Retinal pigment epithelial cell (primary cell): ENCODE measurements around the gene SURF1.
A peak's percentile ranks its signal among the peaks of the same experiment; 100 is the strongest.

Source experiments
- DNase-seq: peaks from one replicate; pipeline ENCODE4 v3.0.0-alpha.2; 2010; ENCODE audit warnings: low read depth
- H3K4me3 ChIP-seq: 2 replicates; pipeline ENCODE4 v1.5.1; 2011; ENCODE audit warnings: mild to moderate bottlenecking, low read length, control low read depth, moderate library complexity
- TF ChIP-seq, protein P1 (sequence below): conservative IDR thresholded peaks from 2 replicates; pipeline ENCODE4 v1.5.1; 2011; ENCODE audit warnings: low read depth, low read length, control low read depth, inconsistent platforms

Gene SURF1

DNA sequence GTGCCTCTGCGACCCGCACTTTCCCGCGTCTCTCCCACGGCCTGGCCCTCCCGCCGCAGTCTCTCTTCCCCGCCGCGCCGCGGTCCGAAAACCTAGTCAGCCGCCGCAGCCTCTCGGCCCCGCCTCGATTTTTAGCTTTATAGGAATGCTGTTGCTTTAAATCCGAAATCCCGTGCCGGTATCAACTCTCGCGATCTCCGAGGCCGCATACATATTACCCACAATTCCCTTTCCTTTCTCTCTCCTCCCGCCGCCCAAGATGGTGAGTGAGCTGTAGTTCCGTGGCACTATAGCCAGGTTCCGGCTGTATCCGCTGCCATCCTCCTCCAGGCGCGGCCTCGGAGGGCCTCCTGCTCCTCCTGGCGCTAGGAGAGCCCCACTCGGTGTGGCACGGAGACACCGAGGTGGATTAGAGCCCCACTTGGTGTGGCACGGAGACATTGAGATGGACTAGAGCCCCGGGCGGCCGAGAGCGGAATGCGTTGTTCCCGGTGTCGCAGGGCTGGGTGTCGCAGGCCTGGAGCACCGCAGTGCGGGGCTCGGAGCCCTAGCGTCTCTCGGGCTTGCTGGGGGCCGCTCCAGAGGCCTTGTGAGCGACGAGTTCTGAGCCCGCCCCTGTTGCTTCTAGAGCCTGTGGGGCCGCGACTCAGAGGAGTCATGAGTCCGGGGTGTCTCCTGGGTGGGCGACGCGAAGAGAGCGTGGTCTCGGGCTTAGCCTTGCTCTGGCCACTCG, 8.1 kb downstream of the SURF1 start, which contains the start of the genes MED22 and RPL7A:
MED22 (minus strand) TSS at position 147 of the 733 bp plus-strand sequence. CDS start 1,469 bp downstream, outside the sequence.
RPL7A (plus strand) TSS at position 234 of the 733 bp plus-strand sequence; CDS start at position 260, 26 bp downstream.
- peak; percentile 88 for DNase-seq
- TF ChIP-seq, protein P1, sequence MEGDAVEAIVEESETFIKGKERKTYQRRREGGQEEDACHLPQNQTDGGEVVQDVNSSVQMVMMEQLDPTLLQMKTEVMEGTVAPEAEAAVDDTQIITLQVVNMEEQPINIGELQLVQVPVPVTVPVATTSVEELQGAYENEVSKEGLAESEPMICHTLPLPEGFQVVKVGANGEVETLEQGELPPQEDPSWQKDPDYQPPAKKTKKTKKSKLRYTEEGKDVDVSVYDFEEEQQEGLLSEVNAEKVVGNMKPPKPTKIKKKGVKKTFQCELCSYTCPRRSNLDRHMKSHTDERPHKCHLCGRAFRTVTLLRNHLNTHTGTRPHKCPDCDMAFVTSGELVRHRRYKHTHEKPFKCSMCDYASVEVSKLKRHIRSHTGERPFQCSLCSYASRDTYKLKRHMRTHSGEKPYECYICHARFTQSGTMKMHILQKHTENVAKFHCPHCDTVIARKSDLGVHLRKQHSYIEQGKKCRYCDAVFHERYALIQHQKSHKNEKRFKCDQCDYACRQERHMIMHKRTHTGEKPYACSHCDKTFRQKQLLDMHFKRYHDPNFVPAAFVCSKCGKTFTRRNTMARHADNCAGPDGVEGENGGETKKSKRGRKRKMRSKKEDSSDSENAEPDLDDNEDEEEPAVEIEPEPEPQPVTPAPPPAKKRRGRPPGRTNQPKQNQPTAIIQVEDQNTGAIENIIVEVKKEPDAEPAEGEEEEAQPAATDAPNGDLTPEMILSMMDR, result no peak
- H3K4me3 ChIP-seq, result peak within 1 kb of the TSS; percentile 100

DNA sequence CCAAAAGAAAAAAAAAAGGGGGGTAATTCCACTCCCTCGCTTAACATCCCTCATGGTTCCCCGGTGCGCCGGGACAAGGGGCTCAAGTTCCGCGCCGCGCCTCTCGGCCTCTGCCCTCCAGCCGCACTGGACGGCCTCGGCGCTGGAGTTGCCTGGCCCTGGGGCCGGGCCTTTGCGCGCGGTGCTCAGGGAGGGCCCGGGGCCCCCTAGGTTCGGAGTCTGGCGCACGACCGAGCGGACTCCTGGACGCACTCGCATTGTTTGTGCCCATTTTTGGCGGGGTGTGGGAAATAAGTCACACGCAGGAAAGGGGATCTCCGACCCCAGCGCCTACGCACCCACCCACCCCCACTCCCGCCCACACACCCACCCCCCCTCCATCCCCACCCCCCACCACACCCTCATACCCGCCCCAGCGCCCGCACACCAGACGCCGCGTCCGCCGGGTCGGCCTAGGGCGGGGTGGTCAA, 8.7 kb downstream of the SURF1 start:
- DNase-seq, result no peak
- peak overlapping the region; percentile 100 for H3K4me3 ChIP-seq
- TF ChIP-seq, protein P1, result no peak

DNA sequence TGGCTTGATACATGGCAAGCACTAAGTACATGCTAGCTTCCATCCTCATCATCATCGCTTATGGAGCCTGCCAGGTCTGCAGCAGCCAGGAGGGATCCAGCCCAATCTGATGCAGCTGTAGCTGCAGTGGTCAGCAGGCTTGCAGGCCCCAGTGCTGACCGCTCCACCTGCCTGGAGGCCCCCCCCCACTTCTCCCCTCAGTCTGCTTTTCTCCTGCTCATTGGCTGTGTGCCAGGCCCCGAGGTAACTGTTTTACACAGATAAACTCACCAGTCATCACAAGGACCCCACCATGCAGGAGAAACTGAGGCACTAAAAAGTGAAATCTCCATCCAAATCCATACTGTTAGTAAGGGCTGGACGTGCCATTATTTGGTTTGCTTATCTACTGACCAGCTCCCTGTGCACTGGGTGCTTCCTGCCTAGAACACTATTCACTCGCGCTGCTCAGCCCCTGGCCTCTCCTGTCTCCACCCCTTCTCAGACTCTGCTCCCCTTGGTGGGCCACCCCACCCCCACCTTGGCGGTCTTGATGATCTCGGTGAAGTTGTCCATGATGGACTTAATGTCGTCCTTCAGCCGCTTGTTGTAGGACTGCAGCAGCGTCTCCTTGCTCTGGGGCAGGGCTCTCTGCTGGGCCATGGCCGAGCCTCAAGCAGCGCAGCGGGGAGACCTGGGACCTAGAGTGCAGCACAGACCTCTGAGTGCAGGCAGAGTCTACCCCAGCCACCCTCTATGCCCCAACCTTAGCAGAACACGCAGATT, 10.1 kb downstream of the SURF1 start:
- DNase-seq, result no peak
- TF ChIP-seq, protein P1, result no peak
- peak overlapping the region; percentile 100 for H3K4me3 ChIP-seq

DNA sequence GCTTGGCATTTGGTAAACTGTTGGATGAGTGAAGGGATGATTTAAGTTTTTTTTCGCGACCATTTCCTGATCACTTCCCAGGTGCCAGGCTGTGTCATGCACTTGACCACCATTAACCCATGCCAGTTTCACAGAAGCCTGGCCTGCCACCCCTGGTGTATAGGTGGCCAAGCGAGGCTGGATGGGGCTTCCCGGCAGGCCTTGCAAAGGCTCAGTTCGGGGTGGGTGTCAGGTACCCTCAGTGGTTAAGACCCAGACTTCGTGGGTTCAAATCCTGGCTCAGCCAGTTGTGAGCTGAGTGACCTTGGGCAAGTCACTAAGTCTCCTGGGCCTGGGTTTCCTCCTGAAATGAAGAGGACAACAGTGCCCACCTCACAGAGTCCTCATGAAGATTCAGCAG, 10.7 kb downstream of the SURF1 start:
- no peak for DNase-seq
- TF ChIP-seq, protein P1, result no peak
- H3K4me3 ChIP-seq, result no peak overlapping the region

DNA sequence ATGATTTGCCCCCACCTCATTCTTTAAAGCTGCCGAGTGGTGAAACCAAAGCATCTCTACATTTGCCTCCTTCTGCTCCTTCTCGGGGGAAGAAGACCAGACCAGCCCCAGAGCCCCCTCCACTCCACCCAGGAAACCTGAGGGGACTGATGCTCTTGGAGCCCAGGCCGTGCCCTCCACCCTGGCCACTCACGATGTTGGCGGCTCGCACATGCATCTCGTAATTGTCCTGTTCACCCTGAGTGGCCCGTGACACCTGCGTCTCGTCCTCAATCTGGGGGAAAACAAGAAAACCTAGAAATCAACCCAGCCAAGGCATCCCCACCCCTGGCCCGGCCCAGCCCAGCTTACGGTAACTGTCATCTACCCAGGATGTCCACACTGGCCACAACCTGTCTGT, 11.3 kb downstream of the SURF1 start:
- no peak overlapping the region for H3K4me3 ChIP-seq
- no peak for DNase-seq
- TF ChIP-seq, protein P1, result no peak

DNA sequence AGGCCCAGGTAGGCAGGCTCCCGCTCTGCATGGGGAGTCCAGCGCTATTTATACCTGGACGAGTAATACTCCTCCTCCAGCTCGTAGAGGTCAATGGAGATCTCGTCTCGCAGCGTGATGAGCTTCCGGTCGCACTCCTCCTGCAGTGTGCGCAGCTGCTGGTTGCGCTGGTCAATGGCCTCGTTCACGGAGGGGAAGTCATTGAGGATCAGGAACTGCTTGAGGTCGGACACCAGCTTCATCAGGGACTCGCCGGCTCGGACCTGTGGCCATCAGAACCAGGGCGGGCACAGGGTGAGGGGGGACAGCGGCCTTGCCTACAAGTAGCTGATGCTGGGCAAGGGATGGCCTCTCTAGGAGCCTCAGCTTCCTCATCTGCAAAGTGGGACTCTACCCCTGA, 12.2 kb downstream of the SURF1 start:
- H3K4me3 ChIP-seq, result no peak overlapping the region
- DNase-seq, result no peak
- TF ChIP-seq, protein P1, result no peak

DNA sequence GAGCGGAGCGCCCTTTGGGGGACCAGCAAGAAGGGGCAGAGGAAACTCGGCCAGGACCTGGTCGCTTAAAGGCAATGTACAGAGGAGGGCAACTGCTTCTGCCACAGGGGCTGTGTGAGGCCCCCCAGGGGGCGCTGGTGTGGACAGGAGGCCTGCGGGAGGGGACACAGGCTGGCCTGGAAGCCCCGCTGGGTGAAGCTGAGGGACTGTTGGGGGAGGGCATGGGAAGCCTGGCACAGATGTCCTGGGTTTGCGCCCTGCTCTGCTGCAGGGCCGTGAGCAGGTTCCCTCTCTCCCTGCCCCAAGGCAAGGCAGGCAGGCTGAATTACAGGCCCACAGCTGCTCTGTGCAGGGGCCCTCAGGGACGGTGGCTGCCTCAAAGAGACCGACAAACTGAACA, 13.7 kb downstream of the SURF1 start:
- H3K4me3 ChIP-seq, result no peak overlapping the region

More for the DNA sequence above, 13.7 kb downstream of the SURF1 start:
- DNase-seq, result no peak
- TF ChIP-seq, protein P1, result peak; percentile 27
